IgD-negative memory B cell (primary cell): Measurements from ENCODE around the gene PNLDC1. TPM values are rescaled to one million over a fixed set of nuclear protein-coding genes. Genes with fewer than 3 reads are reported as not detected.

Source experiments
- H3K27ac Mint-ChIP-seq, 3 donors: one replicate each; pipeline ENCODE4 v1.8.0; 2020 to 2022; ENCODE audit warnings: mild to moderate bottlenecking in 3 of 3, mixed read lengths in 3 of 3, moderate library complexity in 1 of 3
- H3K27me3 Mint-ChIP-seq: one replicate; pipeline ENCODE4 v1.8.0; 2021; ENCODE audit warnings: mixed read lengths
- H3K36me3 Mint-ChIP-seq: one replicate; pipeline ENCODE4 v1.8.0; 2020; ENCODE audit warnings: mild to moderate bottlenecking, mixed read lengths
- H3K4me1 Mint-ChIP-seq, 3 donors: one replicate each; pipeline ENCODE4 v1.8.0; 2020 to 2022; ENCODE audit warnings: mixed read lengths in 3 of 3, mild to moderate bottlenecking in 1 of 3
- H3K4me3 Mint-ChIP-seq, 4 donors: one replicate each; pipeline ENCODE4 v1.8.0; 2020 to 2022; ENCODE audit warnings: mild to moderate bottlenecking in 4 of 4, mixed read lengths in 4 of 4, moderate library complexity in 3 of 4
- H3K9me3 Mint-ChIP-seq, 3 donors: one replicate each; pipeline ENCODE4 v1.8.0; 2020 to 2021; ENCODE audit warnings: mixed read lengths in 3 of 3, mild to moderate bottlenecking in 1 of 3
- polyA plus RNA-seq: library from polyadenylated mRNA; unstranded; fragments of 300-500 nt; fragmentation: Illumina TruSeq; gene quantifications from one replicate; pipeline ENCODE4 v1.2.3, GENCODE V29; 2021

Gene PNLDC1, protein sequence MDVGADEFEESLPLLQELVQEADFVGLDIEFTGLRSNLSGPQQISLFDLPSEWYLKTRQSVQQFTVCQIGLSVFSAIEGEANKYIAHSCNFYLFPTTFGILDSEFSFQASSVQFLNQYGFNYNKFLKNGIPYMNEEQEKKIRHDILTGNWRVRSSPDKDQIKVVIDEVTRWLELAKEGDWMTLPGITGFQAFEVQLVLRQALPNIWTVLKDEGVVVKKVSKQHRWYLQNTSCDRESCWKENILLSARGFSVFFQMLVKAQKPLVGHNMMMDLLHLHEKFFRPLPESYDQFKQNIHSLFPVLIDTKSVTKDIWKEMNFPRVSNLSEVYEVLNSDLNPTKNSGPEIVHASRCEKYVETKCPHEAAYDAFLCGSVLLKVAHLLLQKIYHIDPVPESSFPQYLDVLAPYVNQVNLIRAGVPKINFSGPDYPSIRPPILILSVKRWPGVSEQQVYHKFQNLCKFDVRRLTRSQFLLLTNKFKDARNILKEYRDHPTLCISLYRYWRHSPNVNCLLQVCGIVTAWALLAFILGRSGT
- polyA plus RNA-seq, result 0.89 TPM

DNA sequence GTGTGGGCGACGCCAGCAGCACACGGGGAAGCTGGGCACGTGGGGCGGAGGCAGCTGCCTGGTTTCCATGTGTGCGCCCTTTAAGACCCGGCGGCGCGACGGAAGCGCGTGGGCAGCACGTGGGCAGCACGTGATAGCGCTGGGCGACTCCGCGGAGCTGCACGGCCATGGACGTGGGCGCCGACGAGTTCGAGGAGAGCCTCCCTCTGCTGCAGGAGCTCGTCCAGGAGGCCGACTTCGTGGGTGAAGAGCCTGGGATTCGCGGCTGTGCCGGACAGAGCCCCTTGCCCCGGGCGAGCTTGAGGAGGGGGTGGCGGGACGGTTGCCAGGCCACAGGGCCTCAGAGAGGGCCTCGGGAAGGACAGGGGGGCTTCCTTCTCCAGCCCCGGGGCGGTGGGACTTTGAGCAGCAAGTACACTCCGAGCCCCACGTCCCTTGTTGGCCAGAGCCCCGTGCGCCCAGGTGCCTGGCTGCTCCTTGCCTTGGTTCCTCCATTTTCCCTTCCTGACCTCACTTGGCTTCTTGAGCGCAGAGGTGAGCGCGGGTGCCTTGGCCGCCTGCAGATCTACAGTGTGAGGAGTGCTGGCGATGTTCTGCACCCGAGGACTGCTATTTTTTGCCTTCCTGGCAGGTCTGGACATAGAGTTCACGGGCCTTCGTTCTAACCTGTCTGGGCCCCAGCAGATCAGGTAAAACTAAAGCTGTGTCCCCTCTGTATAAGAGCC, at the start of gene PNLDC1:
TSS of gene PNLDC1 (plus strand) at position 136 of the 725 bp plus-strand sequence. CDS start at position 168, 32 bp downstream.
- Mint-ChIP-seq H3K36me3 (peaks cover 4% of the 10 kb centered on the region), H3K27me3 (no peaks in the 10 kb centered on the region), H3K4me1 (peaks cover 0 to 4% (median 1%) of the 10 kb centered on the region in 3 donors), H3K9me3 (no peaks in the 10 kb centered on the region), H3K4me3 (no peak within 1 kb of the TSS), H3K27ac (peak within 1 kb of the TSS in 1 of 3 donors; percentile 21)

DNA sequence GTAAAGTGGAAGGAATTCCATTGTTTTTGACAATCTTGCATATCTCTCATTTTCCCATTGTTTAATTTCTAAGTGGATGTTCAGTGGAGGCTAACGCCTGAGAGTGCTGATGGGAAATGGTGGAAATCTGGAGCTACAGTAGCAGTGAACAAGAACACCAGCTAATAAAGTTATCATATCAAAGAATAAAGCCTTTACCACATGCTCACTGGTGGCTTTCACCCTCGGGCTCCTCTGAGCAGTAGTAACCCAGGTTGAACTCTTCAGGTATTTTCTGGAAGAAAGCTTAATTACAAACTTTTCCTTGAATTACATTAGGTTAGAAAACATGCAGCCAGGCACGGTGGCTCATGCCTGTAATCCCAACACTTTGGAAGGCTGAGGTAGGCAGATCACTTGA, 48.6 kb upstream of the PNLDC1 start:
- Mint-ChIP-seq H3K4me1 (peaks cover 0 to 2% (median 0%) of the 10 kb centered on the region in 3 donors), H3K36me3 (peaks cover 6% of the 10 kb centered on the region), H3K27ac (peak overlapping the region in 1 of 3 donors; percentile 62), H3K27me3 (no peaks in the 10 kb centered on the region), H3K4me3 (no peak overlapping the region), H3K9me3 (no peaks in the 10 kb centered on the region)

DNA sequence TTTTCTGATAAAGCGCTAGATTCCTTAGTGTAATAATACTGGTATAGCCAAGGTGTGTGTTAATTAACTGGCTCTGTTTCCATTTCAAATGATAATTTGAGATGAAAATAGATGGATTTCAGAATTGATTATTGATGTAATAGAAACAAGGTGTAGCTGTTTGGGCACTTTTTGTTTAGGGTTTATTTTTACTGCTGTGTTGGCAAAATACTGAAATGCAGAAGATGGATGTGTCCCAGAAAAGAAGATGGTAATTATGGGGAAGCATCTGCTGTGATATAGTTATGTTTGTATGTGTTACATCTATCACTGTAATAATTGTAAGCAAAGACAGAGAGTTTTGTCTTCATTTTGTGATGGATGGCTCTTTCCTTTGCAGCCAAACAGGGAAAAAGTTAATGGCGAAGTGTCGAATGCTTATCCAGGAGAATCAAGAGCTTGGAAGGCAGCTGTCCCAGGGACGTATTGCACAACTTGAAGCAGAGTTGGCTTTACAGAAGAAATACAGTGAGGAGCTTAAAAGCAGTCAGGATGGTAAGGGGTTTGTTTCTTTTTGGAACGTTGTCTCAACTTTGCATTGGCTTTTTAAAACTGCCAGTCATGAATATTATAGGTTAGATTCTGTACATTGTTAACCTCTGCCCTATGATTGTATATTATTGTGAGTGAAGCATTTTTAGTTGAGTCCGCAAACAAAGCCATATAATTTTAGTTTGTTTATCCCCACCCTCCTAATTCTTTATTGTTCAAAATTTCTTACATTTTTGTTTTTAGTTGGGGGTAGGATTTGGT, 46.8 kb upstream of the PNLDC1 start:
- H3K9me3 Mint-ChIP-seq, result no peaks in the 10 kb centered on the region
- peaks cover 0 to 2% (median 0%) of the 10 kb centered on the region in 3 donors for H3K4me1 Mint-ChIP-seq
- H3K27ac Mint-ChIP-seq, result peak overlapping the region in 2 of 3 donors; percentile 59 to 64
- H3K36me3 Mint-ChIP-seq, result peaks cover 6% of the 10 kb centered on the region
- no peaks in the 10 kb centered on the region for H3K27me3 Mint-ChIP-seq
- H3K4me3 Mint-ChIP-seq, result no peak overlapping the region

DNA sequence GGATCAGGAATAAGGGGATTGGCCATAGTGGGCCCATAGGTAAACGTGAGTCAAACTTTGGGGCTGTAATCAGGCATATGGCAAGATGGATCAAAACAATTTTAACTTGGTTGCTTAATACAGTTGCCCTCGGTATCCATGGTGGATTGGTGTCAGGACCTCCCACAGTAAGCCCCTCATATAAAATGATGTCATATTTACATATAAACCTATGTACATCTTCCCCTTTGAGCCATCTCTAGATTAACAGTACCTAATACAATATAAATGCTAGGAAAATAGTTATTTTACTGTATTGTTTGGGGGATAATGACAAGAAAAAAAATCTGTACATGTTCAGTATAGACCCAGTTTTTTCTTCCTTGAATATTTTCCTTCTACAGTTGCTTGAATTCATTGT, 45.7 kb upstream of the PNLDC1 start:
- Mint-ChIP-seq H3K9me3 (no peaks in the 10 kb centered on the region), H3K27ac (peak overlapping the region in 1 of 3 donors; percentile 12), H3K27me3 (no peaks in the 10 kb centered on the region), H3K36me3 (peaks cover 4% of the 10 kb centered on the region), H3K4me1 (peaks cover 0 to 2% (median 0%) of the 10 kb centered on the region in 3 donors), H3K4me3 (no peak overlapping the region)

DNA sequence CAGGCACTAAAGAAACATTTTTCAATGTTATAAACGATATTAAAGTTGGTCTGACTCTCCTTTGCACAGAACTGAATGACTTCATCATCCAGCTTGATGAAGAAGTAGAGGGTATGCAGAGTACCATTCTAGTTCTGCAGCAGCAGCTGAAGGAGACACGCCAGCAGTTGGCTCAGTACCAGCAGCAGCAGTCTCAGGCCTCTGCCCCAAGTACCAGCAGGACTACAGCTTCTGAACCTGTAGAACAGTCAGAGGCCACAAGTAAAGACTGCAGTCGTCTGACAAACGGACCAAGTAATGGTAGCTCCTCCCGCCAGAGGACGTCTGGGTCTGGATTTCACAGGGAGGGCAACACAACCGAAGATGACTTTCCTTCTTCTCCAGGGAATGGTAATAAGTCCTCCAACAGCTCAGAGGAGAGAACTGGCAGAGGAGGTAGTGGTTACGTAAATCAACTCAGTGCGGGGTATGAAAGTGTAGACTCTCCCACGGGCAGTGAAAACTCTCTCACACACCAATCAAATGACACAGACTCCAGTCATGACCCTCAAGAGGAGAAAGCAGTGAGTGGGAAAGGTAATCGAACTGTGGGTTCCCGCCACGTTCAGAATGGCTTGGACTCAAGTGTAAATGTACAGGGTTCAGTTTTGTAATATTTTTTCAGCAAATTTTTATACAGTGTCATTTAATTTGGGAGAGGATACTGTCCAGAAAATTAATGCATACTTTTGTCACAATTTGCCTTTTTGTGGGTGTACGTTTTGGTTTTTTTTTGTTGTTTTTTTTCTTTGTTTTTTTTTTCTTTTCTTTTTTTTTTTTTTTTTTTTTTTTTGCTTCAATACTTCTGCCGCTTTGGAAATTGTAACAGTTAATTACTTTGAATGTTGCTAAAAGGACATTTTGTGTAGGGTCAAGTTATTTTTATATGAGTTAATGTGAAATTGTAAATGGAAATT, 44.8 kb upstream of the PNLDC1 start:
- H3K4me1 Mint-ChIP-seq, result peaks cover 0 to 5% (median 2%) of the 10 kb centered on the region in 3 donors
- H3K4me3 Mint-ChIP-seq, result peak overlapping the region in 1 of 4 donors; percentile 13
- no peaks in the 10 kb centered on the region for H3K27me3 Mint-ChIP-seq
- peaks cover 4% of the 10 kb centered on the region for H3K36me3 Mint-ChIP-seq
- peak overlapping the region; percentile 12 to 41 (median 33) for H3K27ac Mint-ChIP-seq
- no peaks in the 10 kb centered on the region for H3K9me3 Mint-ChIP-seq

DNA sequence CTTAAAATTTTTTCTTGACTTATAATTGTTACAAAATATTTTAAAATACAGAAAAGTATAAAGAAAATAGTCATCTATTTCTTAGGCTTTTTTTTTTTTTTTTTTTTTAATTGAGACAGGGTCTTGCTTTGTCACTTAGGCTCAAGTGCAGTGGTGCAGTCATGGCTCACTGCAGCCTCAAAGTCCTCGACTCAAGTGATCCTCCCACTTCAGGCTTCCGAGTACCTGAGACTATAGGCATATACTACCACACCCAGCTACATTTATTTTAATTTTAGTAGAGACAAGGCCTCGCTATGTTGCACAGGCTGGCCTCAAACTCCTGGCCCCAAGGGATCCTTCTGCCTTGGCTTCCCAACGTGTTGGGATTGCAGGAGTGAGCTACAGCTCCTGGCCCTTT, 43.6 kb upstream of the PNLDC1 start:
- Mint-ChIP-seq H3K9me3 (no peaks in the 10 kb centered on the region), H3K4me3 (peak overlapping the region in 1 of 4 donors; percentile 50), H3K36me3 (peaks cover 4% of the 10 kb centered on the region), H3K27me3 (no peaks in the 10 kb centered on the region), H3K4me1 (peaks cover 9 to 15% (median 11%) of the 10 kb centered on the region in 3 donors), H3K27ac (peak overlapping the region in 1 of 3 donors; percentile 53)

DNA sequence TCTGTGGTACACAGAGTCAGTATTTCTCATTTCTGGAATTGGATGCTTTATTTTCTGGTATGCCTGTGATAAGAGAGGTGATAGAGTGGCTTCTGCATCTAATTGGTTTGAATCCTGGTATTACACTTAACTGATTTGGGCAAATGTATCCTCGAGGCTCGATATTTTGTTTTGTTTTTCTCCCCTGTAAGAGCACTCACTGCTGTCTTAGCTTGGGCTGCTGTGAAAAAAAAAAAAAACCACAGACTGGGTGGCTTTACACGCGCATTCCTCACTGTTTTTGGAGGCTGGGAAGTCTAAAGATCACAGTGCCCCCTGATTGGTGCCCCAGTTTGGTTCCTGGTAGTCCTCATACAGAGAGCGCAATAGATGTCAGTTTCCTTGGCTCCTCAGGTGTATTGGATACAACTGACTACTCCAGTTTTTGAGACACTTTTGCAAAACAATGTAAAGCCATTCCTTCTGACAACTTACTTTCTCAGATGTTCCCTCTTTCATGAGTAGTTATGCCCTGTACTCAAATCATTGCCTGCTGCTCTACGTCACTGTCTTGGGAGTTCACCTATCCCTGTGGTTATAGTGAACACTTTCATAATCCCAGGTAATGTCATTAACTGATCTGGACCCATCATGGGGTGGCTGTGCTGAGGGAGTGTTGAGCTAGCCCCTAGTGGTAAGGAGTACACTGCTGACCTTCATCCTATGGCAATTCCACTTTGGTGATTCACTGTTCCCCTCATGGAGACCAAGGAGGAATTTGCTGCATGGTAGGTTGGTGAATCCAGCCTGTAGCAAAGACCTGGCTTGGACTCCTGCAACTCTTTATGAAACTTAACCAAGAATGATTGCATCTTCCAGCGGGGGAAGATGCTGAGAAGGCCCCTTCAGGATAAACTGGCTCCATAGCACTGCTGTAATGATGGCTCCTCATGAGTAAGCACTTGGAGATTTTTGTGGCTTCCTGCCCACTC, 41.8 kb upstream of the PNLDC1 start:
- peaks cover 10 to 19% (median 17%) of the 10 kb centered on the region in 3 donors for H3K4me1 Mint-ChIP-seq
- peak overlapping the region in 1 of 4 donors; percentile 36 for H3K4me3 Mint-ChIP-seq

DNA sequence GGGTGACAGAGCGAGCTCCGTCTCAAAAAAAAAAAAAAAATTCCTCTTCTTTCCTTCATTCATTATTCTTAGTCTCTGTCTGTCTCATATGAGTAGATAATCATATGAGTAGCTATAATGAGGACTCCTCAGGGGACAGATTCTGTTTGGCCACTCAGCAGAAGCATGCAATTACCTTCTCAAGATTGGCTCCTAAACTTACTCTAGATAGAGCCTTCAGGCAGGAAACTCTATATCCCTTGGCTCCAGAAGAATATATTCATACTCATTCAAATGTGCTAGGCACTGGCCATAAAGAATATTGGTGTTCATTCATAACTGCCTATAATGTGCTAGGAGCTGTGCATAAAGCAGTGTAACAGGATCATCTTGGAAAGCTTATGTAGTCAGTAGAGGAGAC, 40.4 kb upstream of the PNLDC1 start:
- no peaks in the 10 kb centered on the region for H3K9me3 Mint-ChIP-seq
- peak overlapping the region in 3 of 4 donors; percentile 8 to 68 (median 14) for H3K4me3 Mint-ChIP-seq
- peaks cover 11 to 21% (median 18%) of the 10 kb centered on the region in 3 donors for H3K4me1 Mint-ChIP-seq
- peaks cover 3% of the 10 kb centered on the region for H3K36me3 Mint-ChIP-seq
- peak overlapping the region in 1 of 3 donors; percentile 28 for H3K27ac Mint-ChIP-seq
- no peaks in the 10 kb centered on the region for H3K27me3 Mint-ChIP-seq

More for the DNA sequence above, 41.8 kb upstream of the PNLDC1 start:
- H3K36me3 Mint-ChIP-seq, result peaks cover 4% of the 10 kb centered on the region
- H3K27me3 Mint-ChIP-seq, result no peaks in the 10 kb centered on the region
- no peaks in the 10 kb centered on the region for H3K9me3 Mint-ChIP-seq
- peak overlapping the region in 2 of 3 donors; percentile 5 to 52 for H3K27ac Mint-ChIP-seq

DNA sequence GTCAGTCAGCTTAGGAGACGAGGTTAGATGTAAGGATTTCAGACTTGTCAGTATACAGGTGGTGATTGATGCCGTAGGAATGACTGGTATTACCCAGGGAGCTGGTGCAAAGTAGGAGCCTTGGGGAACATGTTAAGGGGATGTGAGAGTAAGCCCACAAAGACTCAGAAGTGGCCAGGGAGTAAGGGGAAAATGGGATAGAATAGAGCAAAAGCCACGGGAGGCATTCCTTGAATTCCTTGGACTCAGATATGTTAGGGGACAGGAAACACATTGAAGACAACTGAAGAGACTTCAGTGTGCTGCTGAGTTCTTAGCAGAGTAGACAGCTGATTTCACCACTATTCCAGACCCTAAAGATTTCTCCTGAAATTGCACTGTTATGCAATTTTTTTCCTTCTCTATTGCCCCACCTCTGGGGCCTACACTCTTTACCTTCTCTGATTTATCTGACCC, 39.4 kb upstream of the PNLDC1 start:
- no peaks in the 10 kb centered on the region for H3K27me3 Mint-ChIP-seq
- H3K27ac Mint-ChIP-seq, result peak overlapping the region; percentile 97 to 99 (median 98)
- no peaks in the 10 kb centered on the region for H3K9me3 Mint-ChIP-seq
- H3K36me3 Mint-ChIP-seq, result no peaks in the 10 kb centered on the region
- peak overlapping the region in 3 of 4 donors; percentile 95 to 98 (median 98) for H3K4me3 Mint-ChIP-seq
- peaks cover 13 to 22% (median 16%) of the 10 kb centered on the region in 3 donors for H3K4me1 Mint-ChIP-seq

DNA sequence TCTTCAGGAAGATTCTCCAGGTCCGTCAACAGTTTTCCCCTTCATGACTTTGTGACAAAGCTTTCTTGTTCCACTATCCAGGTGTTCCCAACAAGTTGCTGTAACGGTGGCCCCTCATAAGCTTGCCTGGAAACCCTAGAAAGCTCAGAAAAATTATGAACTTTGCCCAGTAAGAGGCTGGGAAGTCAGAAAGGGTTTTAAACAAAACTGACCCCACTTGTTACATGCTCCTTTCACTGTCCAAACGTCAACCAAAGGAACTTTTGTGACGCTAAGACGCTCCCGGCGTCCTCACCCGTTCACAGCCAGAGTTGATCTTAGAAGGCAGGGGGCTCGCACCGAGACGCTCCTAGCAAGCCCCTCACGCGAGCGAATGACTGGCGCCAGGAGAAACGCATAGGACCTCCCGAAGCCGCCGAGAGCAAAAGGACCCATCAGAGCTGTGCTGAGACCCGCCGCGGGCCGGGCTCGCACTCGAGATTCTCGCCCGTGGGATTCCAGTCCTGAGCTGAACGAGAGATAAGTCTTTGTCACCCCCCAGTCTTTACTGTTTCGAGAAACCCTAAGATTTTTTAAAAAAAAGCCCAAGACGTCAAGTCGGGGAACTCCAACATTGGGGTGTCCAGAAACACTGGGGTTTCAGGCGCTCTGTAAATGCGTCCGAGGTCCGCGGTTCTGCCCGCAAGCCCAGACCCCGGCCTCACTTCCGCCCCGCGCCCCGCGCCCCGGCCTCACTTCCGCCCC, 38.8 kb upstream of the PNLDC1 start:
- H3K36me3 Mint-ChIP-seq, result no peaks in the 10 kb centered on the region
- no peaks in the 10 kb centered on the region for H3K27me3 Mint-ChIP-seq
- peaks cover 13 to 22% (median 17%) of the 10 kb centered on the region in 3 donors for H3K4me1 Mint-ChIP-seq
- H3K9me3 Mint-ChIP-seq, result no peaks in the 10 kb centered on the region
- peak overlapping the region; percentile 97 to 99 (median 98) for H3K27ac Mint-ChIP-seq
- peak overlapping the region; percentile 95 to 98 (median 96) for H3K4me3 Mint-ChIP-seq

DNA sequence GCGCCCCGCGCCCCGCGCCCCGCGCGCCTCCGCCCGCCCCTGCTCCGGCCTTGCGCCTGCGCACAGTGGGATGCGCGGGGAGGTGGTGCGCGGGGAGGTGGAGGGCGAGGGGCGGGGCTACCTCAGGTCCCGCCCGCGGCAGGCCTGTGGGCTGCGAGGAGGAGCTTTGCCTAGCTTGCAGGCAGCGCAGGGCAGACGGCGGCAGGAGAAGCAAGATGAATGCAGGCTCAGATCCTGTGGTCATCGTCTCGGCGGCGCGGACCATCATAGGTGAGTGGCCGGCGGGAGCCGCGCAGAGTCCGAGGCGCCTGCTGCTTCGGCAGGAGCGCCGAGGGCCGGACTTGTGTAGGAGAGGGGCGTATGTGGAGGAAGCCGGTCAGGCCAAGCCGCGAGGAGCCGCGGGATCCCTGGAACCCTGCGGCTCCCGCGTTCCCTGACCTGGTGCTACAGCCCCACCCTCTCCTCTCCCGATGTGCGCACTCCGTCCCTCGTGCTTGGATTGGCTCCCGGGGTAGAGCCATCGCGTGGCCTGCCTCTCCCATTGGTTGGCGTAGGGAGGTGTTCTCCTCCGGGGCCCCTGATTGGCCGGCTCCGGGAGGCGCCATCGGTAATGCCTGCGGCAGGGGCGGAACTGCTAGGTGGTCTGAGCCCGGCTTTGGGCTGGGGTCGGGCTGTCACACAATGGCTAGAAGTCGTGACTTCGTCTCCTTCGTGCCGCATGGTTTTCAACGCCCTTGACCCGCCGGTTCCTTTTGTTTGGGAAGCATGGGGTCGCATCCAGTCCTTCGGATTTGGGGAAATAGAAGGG, 38.0 kb upstream of the PNLDC1 start, which contains the start of gene ACAT2:
TSS of gene ACAT2 (plus strand) at position 173 of the 808 bp plus-strand sequence. CDS start at position 216, 43 bp downstream.
- no peaks in the 10 kb centered on the region for H3K36me3 Mint-ChIP-seq
- H3K4me3 Mint-ChIP-seq, result peak within 1 kb of the TSS; percentile 95 to 98 (median 96)
- H3K9me3 Mint-ChIP-seq, result no peaks in the 10 kb centered on the region
- no peaks in the 10 kb centered on the region for H3K27me3 Mint-ChIP-seq
- peak within 1 kb of the TSS; percentile 97 to 99 (median 98) for H3K27ac Mint-ChIP-seq
- H3K4me1 Mint-ChIP-seq, result peaks cover 13 to 22% (median 17%) of the 10 kb centered on the region in 3 donors
